Gastroesophageal sphincter (tissue), 3 donors: ENCODE measurements around the gene POU1F1.

ENCODE experiments used
- EP300 ChIP-seq: sonication (generic); formaldehyde crosslinking; IDR thresholded peaks from one replicate; pipeline ENCODE4 v1.6.1; 2017; ENCODE audit warnings: antibody characterized with exemption, mild to moderate bottlenecking
- POLR2A ChIP-seq, 2 donors: fragments of 450-650 bp; IDR thresholded peaks; one replicate each; pipeline ENCODE4 v1.6.1; 2017; ENCODE audit warnings: antibody characterized with exemption in 2 of 2, mild to moderate bottlenecking in 2 of 2, moderate library complexity in 1 of 2
- TF ChIP-seq, protein P1 (sequence below), 4 experiments: fragments of 200-600 bp in 2 of 4; fragments of 450-650 bp in 2 of 4; sonication (generic) in 1 of 4; IDR thresholded peaks; one replicate each; pipeline ENCODE4 v1.5.1; 2017 to 2019; ENCODE audit warnings: antibody characterized with exemption in 4 of 4, mild to moderate bottlenecking in 2 of 4, moderate library complexity in 2 of 4

- TF ChIP-seq, protein P1, sequence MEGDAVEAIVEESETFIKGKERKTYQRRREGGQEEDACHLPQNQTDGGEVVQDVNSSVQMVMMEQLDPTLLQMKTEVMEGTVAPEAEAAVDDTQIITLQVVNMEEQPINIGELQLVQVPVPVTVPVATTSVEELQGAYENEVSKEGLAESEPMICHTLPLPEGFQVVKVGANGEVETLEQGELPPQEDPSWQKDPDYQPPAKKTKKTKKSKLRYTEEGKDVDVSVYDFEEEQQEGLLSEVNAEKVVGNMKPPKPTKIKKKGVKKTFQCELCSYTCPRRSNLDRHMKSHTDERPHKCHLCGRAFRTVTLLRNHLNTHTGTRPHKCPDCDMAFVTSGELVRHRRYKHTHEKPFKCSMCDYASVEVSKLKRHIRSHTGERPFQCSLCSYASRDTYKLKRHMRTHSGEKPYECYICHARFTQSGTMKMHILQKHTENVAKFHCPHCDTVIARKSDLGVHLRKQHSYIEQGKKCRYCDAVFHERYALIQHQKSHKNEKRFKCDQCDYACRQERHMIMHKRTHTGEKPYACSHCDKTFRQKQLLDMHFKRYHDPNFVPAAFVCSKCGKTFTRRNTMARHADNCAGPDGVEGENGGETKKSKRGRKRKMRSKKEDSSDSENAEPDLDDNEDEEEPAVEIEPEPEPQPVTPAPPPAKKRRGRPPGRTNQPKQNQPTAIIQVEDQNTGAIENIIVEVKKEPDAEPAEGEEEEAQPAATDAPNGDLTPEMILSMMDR (IDR thresholded peaks at IDR 0.05): no peak
- TF ChIP-seq POLR2A (IDR thresholded peaks at IDR 0.05) (no peak), EP300 (no peak)
Observed at GRCh38 chr3:87227835-87228144, 48.6 kb downstream of the POU1F1 start.
